ENCODE data around the gene TRHDE.
"Not testable (repeated sequence)": the region's sequence is repeated elsewhere in the genome, so short reads cannot be mapped to it uniquely, and the experiment has no call there.

The TRHDE gene

DNA sequence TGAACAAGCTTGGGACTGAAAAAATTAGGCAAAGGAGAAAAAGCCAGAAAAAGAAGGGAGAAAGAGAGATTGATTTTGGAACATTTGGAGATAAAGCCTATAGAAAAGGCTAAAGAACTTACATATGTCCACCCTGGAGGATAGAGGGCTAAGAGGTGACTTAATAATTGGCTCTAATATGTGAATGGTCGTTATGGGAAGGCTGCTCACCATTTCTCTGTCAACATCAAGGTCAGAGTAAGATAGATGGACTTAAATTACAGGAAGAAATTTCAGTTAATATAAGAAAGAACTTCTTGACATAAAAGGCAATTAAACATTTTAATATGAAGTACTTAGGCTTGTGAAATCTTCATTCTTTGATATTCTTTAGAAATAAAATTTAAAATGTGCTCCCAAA lies 238.6 kb downstream of the TRHDE start:
- TF ChIP-seq, protein P1, sequence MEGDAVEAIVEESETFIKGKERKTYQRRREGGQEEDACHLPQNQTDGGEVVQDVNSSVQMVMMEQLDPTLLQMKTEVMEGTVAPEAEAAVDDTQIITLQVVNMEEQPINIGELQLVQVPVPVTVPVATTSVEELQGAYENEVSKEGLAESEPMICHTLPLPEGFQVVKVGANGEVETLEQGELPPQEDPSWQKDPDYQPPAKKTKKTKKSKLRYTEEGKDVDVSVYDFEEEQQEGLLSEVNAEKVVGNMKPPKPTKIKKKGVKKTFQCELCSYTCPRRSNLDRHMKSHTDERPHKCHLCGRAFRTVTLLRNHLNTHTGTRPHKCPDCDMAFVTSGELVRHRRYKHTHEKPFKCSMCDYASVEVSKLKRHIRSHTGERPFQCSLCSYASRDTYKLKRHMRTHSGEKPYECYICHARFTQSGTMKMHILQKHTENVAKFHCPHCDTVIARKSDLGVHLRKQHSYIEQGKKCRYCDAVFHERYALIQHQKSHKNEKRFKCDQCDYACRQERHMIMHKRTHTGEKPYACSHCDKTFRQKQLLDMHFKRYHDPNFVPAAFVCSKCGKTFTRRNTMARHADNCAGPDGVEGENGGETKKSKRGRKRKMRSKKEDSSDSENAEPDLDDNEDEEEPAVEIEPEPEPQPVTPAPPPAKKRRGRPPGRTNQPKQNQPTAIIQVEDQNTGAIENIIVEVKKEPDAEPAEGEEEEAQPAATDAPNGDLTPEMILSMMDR (IDR thresholded peaks at IDR 0.05; ENCODE audit: low read depth, low read length): no peak
- no peak overlapping the region for H3K4me3 ChIP-seq (ENCODE audit: low read depth, low read length)

GRCh38 chr12:72511498-72511897 lies 239.3 kb downstream of the TRHDE start:
- TF ChIP-seq, protein P1 (IDR thresholded peaks at IDR 0.05; ENCODE audit: low read depth, low read length): no peak
- no peak overlapping the region for H3K4me3 ChIP-seq (ENCODE audit: low read depth, low read length)

GRCh38 chr12:72511906-72512305 lies 239.7 kb downstream of the TRHDE start:
- H3K4me3 ChIP-seq (ENCODE audit: low read depth, low read length): no peak overlapping the region
- TF ChIP-seq, protein P1 (IDR thresholded peaks at IDR 0.05; ENCODE audit: low read depth, low read length): no peak

DNA sequence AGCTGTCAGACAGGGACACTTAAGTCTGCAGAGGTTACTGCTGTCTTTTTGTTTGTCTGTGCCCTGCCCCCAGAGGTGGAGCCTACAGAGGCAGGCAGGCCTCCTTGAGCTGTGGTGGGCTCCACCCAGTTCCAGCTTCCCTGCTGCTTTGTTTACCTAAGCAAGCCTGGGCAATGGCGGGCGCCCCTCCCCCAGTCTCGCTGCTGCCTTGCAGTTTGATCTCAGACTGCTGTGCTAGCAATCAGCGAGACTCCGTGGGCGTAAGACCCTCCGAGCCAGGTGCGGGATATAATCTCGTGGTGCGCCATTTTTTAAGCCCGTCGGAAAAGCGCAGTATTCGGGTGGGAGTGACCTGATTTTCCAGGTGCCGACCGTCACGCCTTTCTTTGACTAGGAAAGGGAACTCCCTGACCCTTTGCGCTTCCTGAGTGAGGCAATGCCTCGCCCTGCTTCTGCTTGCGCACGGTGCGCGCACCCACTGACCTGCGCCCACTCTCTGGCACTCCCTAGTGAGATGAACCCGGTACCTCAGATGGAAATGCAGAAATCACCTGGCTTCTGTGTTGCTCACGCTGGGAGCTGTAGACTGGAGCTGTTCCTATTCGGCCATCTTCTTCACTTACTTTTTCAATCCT lies 248.0 kb downstream of the TRHDE start:
- not testable (repeated sequence) for H3K4me3 ChIP-seq (ENCODE audit: low read depth, low read length)

- TF ChIP-seq, protein P1 (IDR thresholded peaks at IDR 0.05; ENCODE audit: low read depth, low read length): no peak
Measured at GRCh38 chr12:72521326-72521725, 249.2 kb downstream of the TRHDE start.

GRCh38 chr12:72522411-72522810 lies 250.2 kb downstream of the TRHDE start:
- TF ChIP-seq, protein P1 (IDR thresholded peaks at IDR 0.05; ENCODE audit: low read depth, low read length): no peak
- no peak overlapping the region for H3K4me3 ChIP-seq (ENCODE audit: low read depth, low read length)

More at GRCh38 chr12:72521326-72521725, 249.2 kb downstream of the TRHDE start:
- no peak overlapping the region for H3K4me3 ChIP-seq (ENCODE audit: low read depth, low read length)

- H3K4me3 ChIP-seq (ENCODE audit: low read depth, low read length): no peak overlapping the region
- TF ChIP-seq, protein P1 (IDR thresholded peaks at IDR 0.05; ENCODE audit: low read depth, low read length): no peak
Measured at GRCh38 chr12:72523754-72524153, 251.6 kb downstream of the TRHDE start.
